ENCODE measurements around the gene FAM171A2. TPM values are rescaled to one million over a fixed set of nuclear protein-coding genes. Genes with fewer than 3 reads are reported as not detected.
A peak's percentile ranks its signal among the peaks of the same experiment; 100 is the strongest.

Gene FAM171A2
- total and polyA plus RNA-seq, 7 experiments from 2014 or later: 0.11 to 0.78 (median 0.37) TPM

DNA sequence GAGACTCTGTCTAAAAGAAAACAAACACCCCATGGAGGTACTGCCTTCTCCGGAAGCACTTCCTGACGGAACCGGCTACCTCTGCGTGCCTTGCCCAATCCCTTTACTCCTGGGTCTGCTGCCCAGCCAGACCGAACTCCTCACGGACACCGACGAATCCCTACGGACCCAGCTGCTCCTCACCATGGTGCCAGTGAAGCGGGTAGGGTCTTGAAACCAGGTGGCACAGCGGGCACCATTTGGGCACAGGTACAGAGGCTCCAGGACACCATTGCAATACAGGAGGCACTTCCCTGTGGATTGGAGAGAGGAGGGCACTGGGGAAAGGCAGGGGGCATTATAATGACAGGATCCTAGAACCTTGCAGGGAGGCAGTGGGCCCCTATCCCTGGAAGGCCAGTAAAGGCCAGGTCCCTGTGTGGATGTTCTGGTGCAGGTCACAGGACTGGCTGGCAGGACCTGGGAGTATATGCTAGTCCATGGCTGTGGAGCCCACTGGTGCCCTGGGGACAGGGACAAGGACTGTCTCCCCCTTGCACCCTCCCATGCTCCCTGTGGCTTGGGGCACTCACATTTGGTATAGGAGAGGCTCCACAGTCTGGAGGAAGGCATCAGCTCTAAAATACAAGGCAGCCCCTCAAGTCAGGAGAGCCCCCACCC lies 41.3 kb downstream of the FAM171A2 start:
- peak overlapping the region in 7 of 10 donors; percentile 10 to 93 (median 27) for H3K4me3 Mint-ChIP-seq
- peaks cover 0 to 34% (median 16%) of the 10 kb centered on the region in 7 donors for H3K4me1 Mint-ChIP-seq
- Histone ChIP-seq H3K4me1 (ENCODE audit: control insufficient read depth in 2 of 2, insufficient read depth in 2 of 2, low read length in 2 of 2) (peaks cover 13 to 17% of the 10 kb centered on the region in 2 donors), H3K27ac (ENCODE audit: low read depth, low read length) (no peak overlapping the region), H3K9me3 (ENCODE audit: control insufficient read depth in 2 of 3, low read length in 3 of 3) (no peaks in the 10 kb centered on the region), H3K27me3 (ENCODE audit: control insufficient read depth in 2 of 2, insufficient read depth in 2 of 2, low read length in 2 of 2) (no peaks in the 10 kb centered on the region), H3K4me3 (ENCODE audit: low read length) (no peak overlapping the region), H3K36me3 (ENCODE audit: control insufficient read depth in 2 of 3, insufficient read depth in 3 of 3, low read length in 3 of 3) (peaks cover 0 to 33% (median 0%) of the 10 kb centered on the region in 3 experiments)
- intact Hi-C loops (cut with micrococcal nuclease): loop anchor here in 1 of 2 donors (10.0 kb wide), 1 partner anchor 842 kb away; the partner anchor contains the start of gene HEXIM2
- H3K9me3 Mint-ChIP-seq: peaks cover 0 to under 1% (median 0%) of the 10 kb centered on the region in 11 donors
- H3K27ac Mint-ChIP-seq: peak overlapping the region in 2 of 9 donors; percentile 33 to 45
- H3K36me3 Mint-ChIP-seq: peaks cover 0 to 14% (median 5%) of the 10 kb centered on the region in 5 donors
- DNase-seq: no peak
- peaks cover 3 to 4% (median 3%) of the 10 kb centered on the region in 5 donors for H3K27me3 Mint-ChIP-seq
- ATAC-seq: no peak
- CTCF ChIA-PET: no interaction called here
- POLR2A ChIA-PET: interaction anchor here (4.7 to 5.0 kb wide), 2 partner anchors 106 to 110 kb away, joined by 31 to 60 read pairs; no protein-coding TSS in a partner anchor

DNA sequence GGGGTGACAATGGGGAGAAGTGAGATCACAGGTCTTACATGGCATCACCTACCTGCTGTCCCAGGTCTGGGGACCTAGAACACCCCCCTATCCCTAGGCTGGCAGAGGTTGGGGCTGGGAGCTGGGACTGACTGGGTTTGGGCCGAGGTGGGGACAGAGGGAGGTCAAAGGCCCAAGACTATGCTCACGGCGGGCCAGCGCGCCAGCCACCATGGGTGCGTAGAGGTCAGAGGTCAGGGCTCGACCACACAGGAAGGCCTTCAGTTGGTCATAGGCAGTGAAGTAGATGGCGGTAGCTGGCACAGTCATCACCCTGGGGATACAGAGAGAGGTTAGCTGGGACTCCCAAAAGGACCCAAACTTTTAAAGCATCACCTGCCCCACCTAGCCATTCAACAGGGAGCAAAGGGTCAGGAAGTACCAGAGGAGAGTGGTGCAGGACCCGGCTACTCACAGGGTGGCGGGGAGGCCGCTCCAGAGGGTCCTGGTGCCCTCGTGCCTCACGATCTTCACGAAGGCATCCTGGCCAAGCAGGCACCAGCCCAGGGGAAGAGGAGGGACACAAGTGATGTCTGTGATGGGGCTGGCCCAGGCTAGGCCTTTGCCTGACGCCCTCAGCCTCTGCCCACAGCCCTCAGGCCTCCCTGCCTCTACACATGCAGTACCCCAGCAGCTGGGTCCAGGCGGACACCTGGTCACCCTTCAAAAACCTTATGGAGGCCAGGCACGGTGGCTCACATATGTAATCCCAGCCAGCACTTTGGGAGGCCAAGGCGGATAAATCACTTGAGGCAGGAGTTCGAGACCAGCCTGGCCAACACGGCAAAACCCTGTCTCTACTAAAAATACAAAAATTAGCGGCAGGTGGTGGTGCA lies 42.2 kb downstream of the FAM171A2 start:
- Histone ChIP-seq H3K4me3 (ENCODE audit: low read length) (no peak overlapping the region), H3K27me3 (ENCODE audit: control insufficient read depth in 2 of 2, insufficient read depth in 2 of 2, low read length in 2 of 2) (peaks cover 0 to 7% of the 10 kb centered on the region in 2 donors), H3K4me1 (ENCODE audit: control insufficient read depth in 2 of 2, insufficient read depth in 2 of 2, low read length in 2 of 2) (peaks cover 8 to 12% of the 10 kb centered on the region in 2 donors), H3K36me3 (ENCODE audit: control insufficient read depth in 2 of 3, insufficient read depth in 3 of 3, low read length in 3 of 3) (peaks cover 0 to 33% (median 0%) of the 10 kb centered on the region in 3 experiments), H3K9me3 (ENCODE audit: control insufficient read depth in 2 of 3, low read length in 3 of 3) (no peaks in the 10 kb centered on the region), H3K27ac (ENCODE audit: low read depth, low read length) (no peak overlapping the region)
- no peak for ATAC-seq
- POLR2A ChIA-PET: interaction anchor here (0.6 to 1.7 kb wide), 4 partner anchors 12 to 112 kb away, joined by 3 to 7 read pairs (median 4); no protein-coding TSS in a partner anchor
- intact Hi-C loops (cut with micrococcal nuclease): loop anchor here in 1 of 2 donors (10.0 kb wide), 1 partner anchor 843 kb away; the partner anchor contains the start of gene HEXIM2
- peaks cover 0 to 15% (median 5%) of the 10 kb centered on the region in 5 donors for H3K36me3 Mint-ChIP-seq
- H3K9me3 Mint-ChIP-seq: peaks cover 0 to 2% (median 0%) of the 10 kb centered on the region in 11 donors
- DNase-seq: no peak
- H3K27me3 Mint-ChIP-seq: peaks cover 7 to 13% (median 12%) of the 10 kb centered on the region in 5 donors
- CTCF ChIA-PET: interaction anchor here (1.7 to 2.1 kb wide), 2 partner anchors 96 to 112 kb away, joined by 3 to 7 read pairs; no protein-coding TSS in a partner anchor
- peaks cover under 1 to 32% (median 14%) of the 10 kb centered on the region in 7 donors for H3K4me1 Mint-ChIP-seq
- H3K4me3 Mint-ChIP-seq: peak overlapping the region in 2 of 10 donors; percentile 11 to 89
- no peak overlapping the region for H3K27ac Mint-ChIP-seq

DNA sequence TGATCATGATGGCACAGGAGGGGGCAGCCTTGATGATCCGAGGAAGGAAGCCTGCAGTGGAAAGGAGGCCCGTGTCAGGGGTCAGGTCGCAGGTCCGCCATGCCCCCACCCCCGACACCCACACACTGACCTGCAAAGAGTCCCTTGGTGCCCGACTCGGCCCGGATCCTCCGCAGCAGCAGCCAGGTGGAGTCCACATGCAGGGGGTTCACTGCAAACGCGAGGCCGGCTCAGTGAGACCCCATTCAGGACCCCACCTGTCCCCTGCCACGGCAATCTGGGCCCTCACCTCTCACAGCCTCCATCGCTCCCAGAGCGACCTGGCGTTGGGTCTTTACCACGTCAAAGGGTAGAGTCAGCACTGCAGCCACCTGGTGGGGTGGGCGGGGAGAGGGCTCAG lies 43.6 kb downstream of the FAM171A2 start:
- H3K27me3 ChIP-seq (ENCODE audit: control insufficient read depth in 2 of 2, insufficient read depth in 2 of 2, low read length in 2 of 2): peaks cover 0 to 15% of the 10 kb centered on the region in 2 donors
- no peak overlapping the region for H3K4me3 ChIP-seq (ENCODE audit: low read length)
- no peak for DNase-seq
- Mint-ChIP-seq H3K27ac (no peak overlapping the region), H3K9me3 (peaks cover 0 to 2% (median 0%) of the 10 kb centered on the region in 11 donors), H3K4me1 (peaks cover 10 to 41% (median 22%) of the 10 kb centered on the region in 7 donors), H3K36me3 (peaks cover 0 to 19% (median 5%) of the 10 kb centered on the region in 5 donors), H3K27me3 (peaks cover 18 to 24% (median 23%) of the 10 kb centered on the region in 5 donors), H3K4me3 (no peak overlapping the region)
- ChIA-PET CTCF (interaction anchor here (1.7 to 2.1 kb wide), 2 partner anchors 95 to 110 kb away, joined by 3 to 7 read pairs; no protein-coding TSS in a partner anchor), POLR2A (interaction anchor here (1.0 to 1.7 kb wide), 2 partner anchors 10 to 110 kb away, joined by 3 to 7 read pairs; no protein-coding TSS in a partner anchor)
- no peaks in the 10 kb centered on the region for H3K9me3 ChIP-seq (ENCODE audit: control insufficient read depth in 2 of 3, low read length in 3 of 3)
- no peak for ATAC-seq
- intact Hi-C loops (cut with micrococcal nuclease): loop anchor here in 1 of 2 donors (10.0 kb wide), 1 partner anchor 845 kb away; the partner anchor contains the start of gene HEXIM2
- peaks cover 0 to 33% (median 0%) of the 10 kb centered on the region in 3 experiments for H3K36me3 ChIP-seq (ENCODE audit: control insufficient read depth in 2 of 3, insufficient read depth in 3 of 3, low read length in 3 of 3)
- H3K27ac ChIP-seq (ENCODE audit: low read depth, low read length): no peak overlapping the region
- peaks cover 8 to 20% of the 10 kb centered on the region in 2 donors for H3K4me1 ChIP-seq (ENCODE audit: control insufficient read depth in 2 of 2, insufficient read depth in 2 of 2, low read length in 2 of 2)

DNA sequence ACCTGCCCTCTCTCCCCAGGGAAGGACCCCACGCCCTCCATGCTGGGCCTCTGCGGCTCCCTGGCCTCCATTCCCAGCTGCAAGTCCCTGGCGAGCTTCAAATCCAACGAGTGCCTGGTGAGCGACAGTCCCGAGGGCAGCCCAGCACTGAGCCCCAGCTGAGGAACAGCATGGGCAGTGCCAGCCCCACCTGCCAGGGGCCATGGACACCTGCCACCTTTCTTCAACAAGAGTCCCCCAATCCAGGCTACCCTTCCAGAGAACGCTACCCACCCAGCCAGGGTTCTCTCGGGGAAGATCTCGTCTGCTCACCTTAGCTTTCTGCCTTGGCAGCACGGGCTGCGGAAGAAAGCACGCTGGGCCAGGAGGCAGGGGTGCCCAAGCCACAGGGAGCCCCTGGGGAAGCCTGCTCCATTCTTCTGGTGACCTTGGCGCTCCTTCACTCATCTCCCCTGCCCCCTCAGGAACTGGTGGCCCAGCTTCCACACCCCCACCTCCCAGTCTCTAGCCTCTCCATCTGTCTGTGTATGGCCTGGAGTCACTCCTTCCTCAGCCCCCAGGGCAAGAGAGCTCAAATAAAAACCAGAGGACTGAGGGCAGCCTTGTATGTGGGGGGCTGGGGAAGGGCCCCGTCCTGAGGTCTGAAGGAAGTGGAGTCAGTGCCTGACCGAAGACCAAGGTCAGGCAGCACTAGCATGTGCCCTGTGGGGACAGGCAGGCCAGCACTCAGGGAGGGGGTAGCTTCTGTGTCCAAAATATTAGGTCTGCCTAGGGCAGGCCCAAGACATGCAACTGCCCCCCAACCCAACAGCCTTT lies 45.4 kb downstream of the FAM171A2 start:
- CTCF ChIA-PET: interaction anchor here (1.0 kb wide), 1 partner anchor 109 kb away, joined by 3 read pairs; no protein-coding TSS in a partner anchor
- H3K36me3 Mint-ChIP-seq: peaks cover 3 to 19% (median 5%) of the 10 kb centered on the region in 5 donors

DNA sequence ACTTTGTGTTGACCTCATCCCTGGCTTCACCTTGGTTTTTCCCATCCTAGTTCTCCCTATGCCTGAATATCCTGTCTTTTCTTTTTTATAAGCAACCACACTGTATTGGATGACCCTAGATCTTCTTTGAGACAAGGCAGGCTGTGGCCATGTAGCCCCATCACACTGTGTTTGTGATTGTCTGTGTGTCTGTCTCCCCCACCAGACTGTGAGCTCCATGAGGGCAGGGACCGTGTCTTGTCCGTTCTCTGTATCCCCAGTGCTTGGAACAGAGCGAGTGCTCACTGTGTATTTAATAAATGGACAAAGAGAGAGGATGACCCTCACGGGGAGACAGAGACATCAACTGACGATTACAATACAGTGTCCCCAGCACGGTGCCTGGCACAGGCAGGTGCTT lies 46.1 kb downstream of the FAM171A2 start:
- ChIA-PET CTCF (interaction anchor here (1.0 kb wide), 1 partner anchor 108 kb away, joined by 3 read pairs; no protein-coding TSS in a partner anchor), POLR2A (interaction anchor here (0.9 to 3.1 kb wide), 3 partner anchors 9 to 97 kb away, joined by 4 to 21 read pairs (median 5); partner anchors contain the start of gene UBTF)
- no peak overlapping the region for H3K4me3 ChIP-seq (ENCODE audit: low read length)
- peaks cover 0 to 17% of the 10 kb centered on the region in 2 donors for H3K4me1 ChIP-seq (ENCODE audit: control insufficient read depth in 2 of 2, insufficient read depth in 2 of 2, low read length in 2 of 2)
- Mint-ChIP-seq H3K4me3 (peak overlapping the region in 5 of 10 donors; percentile 5 to 65 (median 22)), H3K36me3 (peaks cover 3 to 19% (median 5%) of the 10 kb centered on the region in 5 donors), H3K27ac (no peak overlapping the region), H3K27me3 (peaks cover 25 to 41% (median 32%) of the 10 kb centered on the region in 5 donors), H3K4me1 (peaks cover 10 to 34% (median 21%) of the 10 kb centered on the region in 7 donors), H3K9me3 (peaks cover 0 to 2% (median 0%) of the 10 kb centered on the region in 11 donors)
- DNase-seq (no peak), ATAC-seq (no peak)
- H3K36me3 ChIP-seq (ENCODE audit: control insufficient read depth in 2 of 3, insufficient read depth in 3 of 3, low read length in 3 of 3): peaks cover 0 to 33% (median 0%) of the 10 kb centered on the region in 3 experiments
- H3K9me3 ChIP-seq (ENCODE audit: control insufficient read depth in 2 of 3, low read length in 3 of 3): no peaks in the 10 kb centered on the region
- H3K27ac ChIP-seq (ENCODE audit: low read depth, low read length): no peak overlapping the region
- intact Hi-C loops (cut with micrococcal nuclease): no loop called here
- peaks cover 0 to 21% of the 10 kb centered on the region in 2 donors for H3K27me3 ChIP-seq (ENCODE audit: control insufficient read depth in 2 of 2, insufficient read depth in 2 of 2, low read length in 2 of 2)

More for the DNA sequence above, 45.4 kb downstream of the FAM171A2 start:
- peaks cover 10 to 41% (median 21%) of the 10 kb centered on the region in 7 donors for H3K4me1 Mint-ChIP-seq
- intact Hi-C loops (cut with micrococcal nuclease): no loop called here
- no peak for ATAC-seq
- peaks cover 0 to 17% of the 10 kb centered on the region in 2 donors for H3K4me1 ChIP-seq (ENCODE audit: control insufficient read depth in 2 of 2, insufficient read depth in 2 of 2, low read length in 2 of 2)
- peaks cover 25 to 34% (median 32%) of the 10 kb centered on the region in 5 donors for H3K27me3 Mint-ChIP-seq
- H3K27me3 ChIP-seq (ENCODE audit: control insufficient read depth in 2 of 2, insufficient read depth in 2 of 2, low read length in 2 of 2): peaks cover 0 to 21% of the 10 kb centered on the region in 2 donors
- H3K9me3 Mint-ChIP-seq: peaks cover 0 to 2% (median 0%) of the 10 kb centered on the region in 11 donors
- H3K4me3 ChIP-seq (ENCODE audit: low read length): no peak overlapping the region
- no peak overlapping the region for H3K4me3 Mint-ChIP-seq
- no peaks in the 10 kb centered on the region for H3K9me3 ChIP-seq (ENCODE audit: control insufficient read depth in 2 of 3, low read length in 3 of 3)
- POLR2A ChIA-PET: interaction anchor here (0.9 kb wide), 1 partner anchor 9 kb away, joined by 4 read pairs; no protein-coding TSS in a partner anchor
- no peak overlapping the region for H3K27ac ChIP-seq (ENCODE audit: low read depth, low read length)
- no peak overlapping the region for H3K27ac Mint-ChIP-seq
- H3K36me3 ChIP-seq (ENCODE audit: control insufficient read depth in 2 of 3, insufficient read depth in 3 of 3, low read length in 3 of 3): peaks cover 0 to 33% (median 0%) of the 10 kb centered on the region in 3 experiments
- no peak for DNase-seq
